HEK293T (cell line): Measurements from ENCODE around the gene SZT2.

Source experiments
- BHLHE40 ChIP-seq: fragments of 450-650 bp; IDR thresholded peaks from 2 replicates; pipeline ENCODE4 v1.6.1; 2016; ENCODE audit warnings: mild to moderate bottlenecking, moderate library complexity, borderline replicate concordance
- FOXA1 ChIP-seq: fragments of 450-650 bp; IDR thresholded peaks from 2 replicates; pipeline ENCODE4 v1.6.1; 2016; ENCODE audit warnings: mild to moderate bottlenecking
- FOXK2 ChIP-seq: fragments of 450-650 bp; IDR thresholded peaks from 2 replicates; pipeline ENCODE4 v1.6.1; 2016; ENCODE audit warnings: mild to moderate bottlenecking
- FOXM1 ChIP-seq: fragments of 450-650 bp; IDR thresholded peaks from 2 replicates; pipeline ENCODE4 v1.6.1; 2017; ENCODE audit warnings: mild to moderate bottlenecking, borderline replicate concordance
- HDGF ChIP-seq: fragments of 450-650 bp; IDR thresholded peaks from 2 replicates; pipeline ENCODE4 v1.6.1; 2017; ENCODE audit warnings: antibody characterized with exemption, borderline replicate concordance
- L3MBTL2 ChIP-seq: fragments of 450-650 bp; conservative IDR thresholded peaks from 2 replicates; pipeline ENCODE4 v1.6.1; 2016; ENCODE audit warnings: mild to moderate bottlenecking
- PKNOX1 ChIP-seq: fragments of 450-650 bp; IDR thresholded peaks from 2 replicates; pipeline ENCODE4 v1.6.1; 2016
- SP1 ChIP-seq: fragments of 450-650 bp; IDR thresholded peaks from 2 replicates; pipeline ENCODE4 v1.6.1; 2017
- SUZ12 ChIP-seq: fragments of 450-650 bp; IDR thresholded peaks from 2 replicates; pipeline ENCODE4 v1.6.1; 2016; ENCODE audit warnings: mild to moderate bottlenecking
- TARDBP ChIP-seq: fragments of 450-650 bp; IDR thresholded peaks from 2 replicates; pipeline ENCODE4 v1.6.1; 2016
- ZNF384 ChIP-seq: fragments of 450-650 bp; IDR thresholded peaks from 2 replicates; pipeline ENCODE4 v1.6.1; 2016

GRCh38 chr1:43370564-43370963 lies 19.1 kb upstream of the SZT2 start:
- TF ChIP-seq ZNF384 (no peak), BHLHE40 (no peak), SP1 (no peak), L3MBTL2 (no peak), PKNOX1 (no peak), TARDBP (no peak), FOXA1 (no peak), FOXK2 (no peak), HDGF (no peak), SUZ12 (no peak), FOXM1 (no peak)
